Heart left ventricle (tissue), 16 donors: ENCODE measurements around the gene ARHGAP20. TPM values are rescaled to one million over a fixed set of nuclear protein-coding genes. Genes with fewer than 3 reads are reported as not detected.
A peak's percentile ranks its signal among the peaks of the same experiment; 100 is the strongest.

Source experiments
- ATAC-seq, 4 donors: fragments of 200-7000 bp; cut with Tn5 transposase; one replicate each; pipeline ENCODE4 v1.9.1; 2020 to 2022; ENCODE audit warnings: moderate library complexity in 4 of 4, mild to moderate bottlenecking in 3 of 4, moderate number of reproducible peaks in 1 of 4
- DNase-seq, 5 donors: peaks; one replicate each; pipeline ENCODE4 v3.0.0-alpha.2; 2020
- H3K27ac ChIP-seq, 12 donors: fragments of 200-600 bp; sonication (generic) in 4 of 12; one replicate each; pipeline versions ENCODE4 v1.5.0 to v1.8.0; 2016 to 2022; ENCODE audit warnings: mild to moderate bottlenecking in 2 of 12
- H3K27me3 ChIP-seq, 9 donors: fragments of 200-600 bp; sonication (generic) in 2 of 9; one replicate each; pipeline versions ENCODE4 v1.5.1 to v1.8.0; 2016 to 2022; ENCODE audit warnings: mild to moderate bottlenecking in 3 of 9
- H3K36me3 ChIP-seq, 9 donors: fragments of 200-600 bp; sonication (generic) in 2 of 9; one replicate each; pipeline versions ENCODE4 v1.5.0 to v1.8.0; 2018 to 2022; ENCODE audit warnings: mild to moderate bottlenecking in 2 of 9
- H3K4me1 ChIP-seq, 12 donors: fragments of 200-600 bp; sonication (generic) in 4 of 12; one replicate each; pipeline versions ENCODE4 v1.5.0 to v1.8.0; 2016 to 2022; ENCODE audit warnings: mild to moderate bottlenecking in 3 of 12
- H3K4me3 ChIP-seq, 12 donors: fragments of 200-600 bp; sonication (generic) in 4 of 12; one replicate each; pipeline versions ENCODE4 v1.5.0 to v1.8.0; 2017 to 2022; ENCODE audit warnings: mild to moderate bottlenecking in 9 of 12, moderate library complexity in 4 of 12
- H3K9me3 ChIP-seq, 12 donors: fragments of 200-600 bp; sonication (generic) in 4 of 12; one replicate each; pipeline versions ENCODE4 v1.5.0 to v1.8.0; 2016 to 2022; ENCODE audit warnings: mild to moderate bottlenecking in 1 of 12
- CTCF ChIP-seq, 12 donors: fragments of 200-600 bp; sonication (generic) in 4 of 12; IDR thresholded peaks; one replicate each; pipeline versions ENCODE4 v1.5.0 to v1.8.0; 2018 to 2022; ENCODE audit warnings: antibody characterized with exemption in 12 of 12, mild to moderate bottlenecking in 5 of 12
- POLR2A ChIP-seq, 2 donors: fragments of 450-650 bp; IDR thresholded peaks; one replicate each; pipeline ENCODE4 v1.6.1; 2017; ENCODE audit warnings: antibody characterized with exemption in 2 of 2, mild to moderate bottlenecking in 2 of 2, moderate library complexity in 2 of 2
- WGBS, 4 donors: extraction: QIAGEN DNeasy Blood & Tissue Kit in 2 of 4; methylation state at CpG; one replicate each; pipeline versions ENCODE4 v1.1.5 to v1.1.7; 2013 to 2018; 5-methylcytosine and 5-hydroxymethylcytosine counted together
- intact Hi-C, 10 donors: fragments of 100-400 bp; cut with DNase I; formaldehyde crosslinking; loops; one replicate each; pipeline versions ENCODE4 v1.11.1 to v1.14.2; 2022
- polyA plus RNA-seq, 2 donors: library from polyadenylated mRNA; stranded (reverse); fragments of 200-250 nt; gene quantifications; one replicate each; pipeline ENCODE4 v1.2.3, GENCODE V29; 2013
- total RNA-seq, 9 donors: library from RNA; depleted of rRNA in 2 of 9; stranded (reverse); fragments of >200 nt in 2 of 9; fragmentation: NEBNext Ultra II Directional in 3 of 9; extraction: Animal tissue kit (Norgen Biotek cat#: 25700) in 3 of 9; gene quantifications; one replicate each; pipeline versions ENCODE4 v1.1.0 to v1.2.4, GENCODE V29; 2016 to 2023
- donor health status: ischemic (EF 13 %, LVEDD 7.1; RV severe dilation, severe dysfunction).
- donor health status: healthy with polysubstance abuse.
- donor health status: DM: no; HTN: yes; CAD: no.
- donor health status: DM: no; HTN: no; CAD: no.
- donor health status: ischemic (EF 25% LVEDD 6.9; RV normal size, moderate dysfunction).
- donor health status: ischemic (EF 25% LVEDD 5.7; RV mildly dilated, moderate dysfunction).
- donor health status: healthy.
- donor health status: DM: yes; HTN: yes; CAD: no.
- donor health status: ischemic (EF 35%, LVEDD 5.7; RV mildly dilated, moderate dysfunction).
- donor health status: nonischemic (EF 11% LVEDD 7.7; RV severe dilation, severe dysfunction).
- donor health status: DM: yes; HTN: yes; CAD: no.
- donor health status: PGD.
- donor health status: ischemic (EF 29% LVEDD 5.4; RV normal size, mild dysfunction).
- donor health status: nonischemic (EF 23%, LVEDD 6.1; RV moderate dilation, normal function).

ARHGAP20 gene
- total and polyA plus RNA-seq, 11 donors = 0.05 to 2.1 (median 0.28) TPM

- no peak for TF ChIP-seq POLR2A (IDR thresholded peaks at IDR 0.05)
- TF ChIP-seq CTCF (IDR thresholded peaks at IDR 0.05) = no peak
- Histone ChIP-seq H3K4me1 (no peaks in the 10 kb centered on the region), H3K27me3 (no peaks in the 10 kb centered on the region), H3K4me3 (no peak overlapping the region), H3K27ac (no peak overlapping the region), H3K36me3 (no peaks in the 10 kb centered on the region), H3K9me3 (peaks cover 0 to 8% (median 0%) of the 10 kb centered on the region in 12 donors)
- DNase-seq = no peak
- intact Hi-C loops = no loop called here
- ATAC-seq = no peak
- WGBS, 4 donors = 60 to 64% (median 61%) methylated on average over 3 of the region's 3 CpGs
Observed at GRCh38 chr11:110613197-110613918, 98.9 kb downstream of the ARHGAP20 start.

GRCh38 chr11:110606415-110606814 lies 105.8 kb downstream of the ARHGAP20 start:
- DNase-seq (no peak), ATAC-seq (no peak)
- 37 to 56% (median 46%) methylated on average over 6 of the region's 6 CpGs for WGBS, 4 donors
- H3K36me3 ChIP-seq = no peaks in the 10 kb centered on the region
- H3K4me3 ChIP-seq = no peak overlapping the region
- no peak for TF ChIP-seq POLR2A (IDR thresholded peaks at IDR 0.05)
- no peaks in the 10 kb centered on the region for H3K9me3 ChIP-seq
- no peaks in the 10 kb centered on the region for H3K27me3 ChIP-seq
- no peak overlapping the region for H3K27ac ChIP-seq
- no peaks in the 10 kb centered on the region for H3K4me1 ChIP-seq
- intact Hi-C loops = no loop called here

- ATAC-seq (no peak), DNase-seq (no peak)
- no peak for TF ChIP-seq POLR2A (IDR thresholded peaks at IDR 0.05)
- no peak for TF ChIP-seq CTCF (IDR thresholded peaks at IDR 0.05)
- Histone ChIP-seq H3K4me1 (no peaks in the 10 kb centered on the region), H3K27ac (no peak overlapping the region), H3K27me3 (no peaks in the 10 kb centered on the region), H3K36me3 (no peaks in the 10 kb centered on the region), H3K4me3 (no peak overlapping the region), H3K9me3 (no peaks in the 10 kb centered on the region)
- intact Hi-C loops = no loop called here
- 73 to 81% (median 77%) methylated on average over 4 of the region's 4 CpGs for WGBS, 4 donors
Observed at GRCh38 chr11:110601936-110602335, 110.3 kb downstream of the ARHGAP20 start.

GRCh38 chr11:110600322-110600721 lies 111.9 kb downstream of the ARHGAP20 start:
- ATAC-seq (peak in 1 of 4 donors; percentile 34), DNase-seq (no peak)
- TF ChIP-seq POLR2A (IDR thresholded peaks at IDR 0.05) = no peak
- no peak for TF ChIP-seq CTCF (IDR thresholded peaks at IDR 0.05)

GRCh38 chr11:110599207-110599606 lies 113.0 kb downstream of the ARHGAP20 start:
- intact Hi-C loops = no loop called here
- no peaks in the 10 kb centered on the region for H3K9me3 ChIP-seq
- H3K36me3 ChIP-seq = no peaks in the 10 kb centered on the region
- no peak for ATAC-seq
- TF ChIP-seq POLR2A (IDR thresholded peaks at IDR 0.05) (no peak), CTCF (IDR thresholded peaks at IDR 0.05) (no peak)
- no peaks in the 10 kb centered on the region for H3K4me1 ChIP-seq
- peak in 1 of 5 donors; percentile 49 for DNase-seq
- H3K27ac ChIP-seq = no peak overlapping the region
- H3K27me3 ChIP-seq = no peaks in the 10 kb centered on the region
- no peak overlapping the region for H3K4me3 ChIP-seq
- 88 to 100% (median 93%) methylated on average over 1 to 5 of the region's 5 CpGs for WGBS, 4 donors

More at GRCh38 chr11:110600322-110600721, 111.9 kb downstream of the ARHGAP20 start:
- Histone ChIP-seq H3K36me3 (no peaks in the 10 kb centered on the region), H3K27me3 (no peaks in the 10 kb centered on the region), H3K4me3 (no peak overlapping the region), H3K27ac (no peak overlapping the region), H3K4me1 (no peaks in the 10 kb centered on the region), H3K9me3 (no peaks in the 10 kb centered on the region)
- 89 to 94% (median 91%) methylated on average over 4 of the region's 4 CpGs for WGBS, 4 donors
- intact Hi-C loops = no loop called here
